Liver (tissue), 9 donors: ENCODE measurements around the gene GABRA4. TPM values are rescaled to one million over a fixed set of nuclear protein-coding genes. Genes with fewer than 3 reads are reported as not detected.
A peak's percentile ranks its signal among the peaks of the same experiment; 100 is the strongest.

Experiments used
- DNase-seq: peaks from one replicate; pipeline ENCODE4 v3.0.0-alpha.2; 2017; ENCODE audit warnings: low spot score
- H3K27ac ChIP-seq, 2 donors: one replicate each; pipeline ENCODE4 v1.7.0; 2013; ENCODE audit warnings: inconsistent platforms in 2 of 2, low read length in 2 of 2, control low read depth in 1 of 2, low read depth in 1 of 2, mild to moderate bottlenecking in 1 of 2
- H3K27me3 ChIP-seq, 4 donors: one replicate each; pipeline versions ENCODE4 v1.6.1 to v1.7.0; 2013; ENCODE audit warnings: low read length in 3 of 4, inconsistent platforms in 1 of 4, mild to moderate bottlenecking in 1 of 4, moderate library complexity in 1 of 4; ENCODE audit not compliant: control insufficient read depth in 4 of 4, insufficient read depth in 4 of 4
- H3K36me3 ChIP-seq, 4 donors: one replicate each; pipeline versions ENCODE4 v1.6.1 to v1.7.0; 2013; ENCODE audit warnings: low read length in 3 of 4, mild to moderate bottlenecking in 3 of 4, low read depth in 1 of 4, moderate library complexity in 1 of 4; ENCODE audit not compliant: control insufficient read depth in 4 of 4, insufficient read depth in 3 of 4
- H3K4me1 ChIP-seq, 4 donors: one replicate each; pipeline versions ENCODE4 v1.6.1 to v1.7.0; 2013; ENCODE audit warnings: low read length in 3 of 4, mild to moderate bottlenecking in 3 of 4, moderate library complexity in 1 of 4; ENCODE audit not compliant: control insufficient read depth in 4 of 4, insufficient read depth in 4 of 4
- H3K4me3 ChIP-seq, 3 donors: one replicate each; pipeline versions ENCODE4 v1.6.1 to v1.7.0; 2013; ENCODE audit warnings: low read length in 3 of 3, control low read depth in 1 of 3, low read depth in 1 of 3, mild to moderate bottlenecking in 1 of 3
- H3K9ac ChIP-seq, 2 donors: one replicate each; pipeline ENCODE4 v1.7.0; 2013; ENCODE audit warnings: low read length in 2 of 2, mild to moderate bottlenecking in 2 of 2, moderate library complexity in 2 of 2, control low read depth in 1 of 2, low read depth in 1 of 2
- H3K9me3 ChIP-seq, 4 donors: one replicate each; pipeline versions ENCODE4 v1.6.1 to v1.7.0; 2013; ENCODE audit warnings: low read length in 3 of 4; ENCODE audit not compliant: control insufficient read depth in 4 of 4
- FOXA2 ChIP-seq: IDR thresholded peaks from 2 replicates; pipeline ENCODE4 v1.6.1; 2016; ENCODE audit warnings: antibody characterized with exemption
- HNF4A ChIP-seq, 2 donors: conservative IDR thresholded peaks; 2 replicates each; pipeline ENCODE4 v1.6.1; 2016; ENCODE audit warnings: antibody characterized with exemption in 2 of 2, mild to moderate bottlenecking in 2 of 2
- JUND ChIP-seq, 2 donors: IDR thresholded peaks; 2 replicates each; pipeline ENCODE4 v1.6.1; 2016; ENCODE audit warnings: antibody characterized with exemption in 2 of 2
- RAD21 ChIP-seq, 2 donors: IDR thresholded peaks; 2 replicates each; pipeline ENCODE4 v1.6.1; 2016; ENCODE audit warnings: antibody characterized with exemption in 2 of 2, mild to moderate bottlenecking in 2 of 2
- WGBS: extraction: QIAGEN DNeasy Blood & Tissue Kit; methylation state at CpG from one replicate; pipeline ENCODE4 v1.1.7; 2013; 5-methylcytosine and 5-hydroxymethylcytosine counted together
- polyA plus RNA-seq, 2 donors: library from polyadenylated mRNA; stranded (reverse) in 1 of 2; unstranded in 1 of 2; fragments of 200-250 nt in 1 of 2; fragments of >200 nt in 1 of 2; fragmentation: Nextera tagmentation in 1 of 2; extraction: Ambion mirVana in 1 of 2; gene quantifications; one replicate each; pipeline versions ENCODE4 v1.2.1 to v1.2.3, GENCODE V29; 2013 to 2015
- total RNA-seq, 2 donors: library from RNA; depleted of rRNA; stranded (reverse); fragments of >200 nt; gene quantifications; one replicate each; pipeline ENCODE4 v1.2.3, GENCODE V29; 2014
- TF ChIP-seq, protein P1 (sequence below): fragments of 150-350 bp; IDR thresholded peaks from 2 replicates; pipeline ENCODE4 v1.5.1; 2017; ENCODE audit warnings: improper control_type of control experiment, low read depth, low read length; ENCODE audit not compliant: missing input control
- TF ChIP-seq, protein P2 (sequence below): IDR thresholded peaks from 2 replicates; pipeline ENCODE4 v1.6.1; 2016; ENCODE audit warnings: antibody characterized with exemption, mild to moderate bottlenecking
- donor health status: healthy.
- donor health status: healthy.
- donor health status: healthy.
- donor health status: healthy.
- donor health status: healthy.

Gene GABRA4
- total and polyA plus RNA-seq, 4 donors, result under 0.01 TPM; not detected in 3

GRCh38 chr4:47032405-47033106 is 39.2 kb upstream of the GABRA4 start:
- peaks cover 0 to 11% (median 1%) of the 10 kb centered on the region in 4 donors for H3K27me3 ChIP-seq
- peak; percentile 67 for DNase-seq
- H3K27ac ChIP-seq, result no peak overlapping the region
- no peak overlapping the region for H3K9ac ChIP-seq
- 2% methylated on average over 47 of the region's 47 CpGs for WGBS
- TF ChIP-seq, protein P1, sequence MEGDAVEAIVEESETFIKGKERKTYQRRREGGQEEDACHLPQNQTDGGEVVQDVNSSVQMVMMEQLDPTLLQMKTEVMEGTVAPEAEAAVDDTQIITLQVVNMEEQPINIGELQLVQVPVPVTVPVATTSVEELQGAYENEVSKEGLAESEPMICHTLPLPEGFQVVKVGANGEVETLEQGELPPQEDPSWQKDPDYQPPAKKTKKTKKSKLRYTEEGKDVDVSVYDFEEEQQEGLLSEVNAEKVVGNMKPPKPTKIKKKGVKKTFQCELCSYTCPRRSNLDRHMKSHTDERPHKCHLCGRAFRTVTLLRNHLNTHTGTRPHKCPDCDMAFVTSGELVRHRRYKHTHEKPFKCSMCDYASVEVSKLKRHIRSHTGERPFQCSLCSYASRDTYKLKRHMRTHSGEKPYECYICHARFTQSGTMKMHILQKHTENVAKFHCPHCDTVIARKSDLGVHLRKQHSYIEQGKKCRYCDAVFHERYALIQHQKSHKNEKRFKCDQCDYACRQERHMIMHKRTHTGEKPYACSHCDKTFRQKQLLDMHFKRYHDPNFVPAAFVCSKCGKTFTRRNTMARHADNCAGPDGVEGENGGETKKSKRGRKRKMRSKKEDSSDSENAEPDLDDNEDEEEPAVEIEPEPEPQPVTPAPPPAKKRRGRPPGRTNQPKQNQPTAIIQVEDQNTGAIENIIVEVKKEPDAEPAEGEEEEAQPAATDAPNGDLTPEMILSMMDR, result peak; percentile 57
- TF ChIP-seq, protein P2, sequence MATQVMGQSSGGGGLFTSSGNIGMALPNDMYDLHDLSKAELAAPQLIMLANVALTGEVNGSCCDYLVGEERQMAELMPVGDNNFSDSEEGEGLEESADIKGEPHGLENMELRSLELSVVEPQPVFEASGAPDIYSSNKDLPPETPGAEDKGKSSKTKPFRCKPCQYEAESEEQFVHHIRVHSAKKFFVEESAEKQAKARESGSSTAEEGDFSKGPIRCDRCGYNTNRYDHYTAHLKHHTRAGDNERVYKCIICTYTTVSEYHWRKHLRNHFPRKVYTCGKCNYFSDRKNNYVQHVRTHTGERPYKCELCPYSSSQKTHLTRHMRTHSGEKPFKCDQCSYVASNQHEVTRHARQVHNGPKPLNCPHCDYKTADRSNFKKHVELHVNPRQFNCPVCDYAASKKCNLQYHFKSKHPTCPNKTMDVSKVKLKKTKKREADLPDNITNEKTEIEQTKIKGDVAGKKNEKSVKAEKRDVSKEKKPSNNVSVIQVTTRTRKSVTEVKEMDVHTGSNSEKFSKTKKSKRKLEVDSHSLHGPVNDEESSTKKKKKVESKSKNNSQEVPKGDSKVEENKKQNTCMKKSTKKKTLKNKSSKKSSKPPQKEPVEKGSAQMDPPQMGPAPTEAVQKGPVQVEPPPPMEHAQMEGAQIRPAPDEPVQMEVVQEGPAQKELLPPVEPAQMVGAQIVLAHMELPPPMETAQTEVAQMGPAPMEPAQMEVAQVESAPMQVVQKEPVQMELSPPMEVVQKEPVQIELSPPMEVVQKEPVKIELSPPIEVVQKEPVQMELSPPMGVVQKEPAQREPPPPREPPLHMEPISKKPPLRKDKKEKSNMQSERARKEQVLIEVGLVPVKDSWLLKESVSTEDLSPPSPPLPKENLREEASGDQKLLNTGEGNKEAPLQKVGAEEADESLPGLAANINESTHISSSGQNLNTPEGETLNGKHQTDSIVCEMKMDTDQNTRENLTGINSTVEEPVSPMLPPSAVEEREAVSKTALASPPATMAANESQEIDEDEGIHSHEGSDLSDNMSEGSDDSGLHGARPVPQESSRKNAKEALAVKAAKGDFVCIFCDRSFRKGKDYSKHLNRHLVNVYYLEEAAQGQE, result no peak
- TF ChIP-seq RAD21 (IDR thresholded peaks at IDR 0.05), result peak; percentile 79 to 86
- H3K9me3 ChIP-seq, result no peaks in the 10 kb centered on the region
- H3K36me3 ChIP-seq, result no peaks in the 10 kb centered on the region
- peak overlapping the region; percentile 26 to 51 (median 46) for H3K4me3 ChIP-seq
- H3K4me1 ChIP-seq, result peaks cover 5 to 20% (median 16%) of the 10 kb centered on the region in 4 donors

DNA sequence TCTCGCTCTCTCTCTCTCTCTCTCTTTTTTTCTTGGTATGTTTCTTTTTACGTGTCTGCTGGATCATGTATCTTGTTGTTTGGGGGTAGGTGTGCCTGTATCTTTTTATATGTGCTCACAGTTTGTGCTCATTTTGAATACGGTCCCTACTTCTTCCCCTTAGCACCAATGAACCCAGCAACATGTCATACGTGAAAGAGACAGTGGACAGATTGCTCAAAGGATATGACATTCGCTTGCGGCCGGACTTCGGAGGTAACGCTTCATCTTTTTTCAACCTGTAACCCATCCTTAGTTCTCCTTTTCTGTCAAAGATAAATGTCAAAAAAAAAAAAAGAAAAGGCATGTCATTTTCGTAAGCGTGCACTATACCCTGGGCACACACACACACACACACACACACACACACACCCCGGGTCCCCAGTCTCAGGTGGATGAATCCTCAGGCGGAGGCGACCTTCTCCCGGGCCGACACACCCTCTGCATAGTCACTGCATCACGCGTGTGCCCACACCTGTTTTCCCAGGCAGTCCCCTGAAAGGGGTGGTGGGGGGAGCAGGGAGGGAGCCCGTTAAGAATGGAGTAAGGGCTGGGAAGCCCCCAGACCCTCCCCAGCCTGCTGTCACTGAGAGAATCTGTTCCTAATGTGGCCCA is 38.5 kb upstream of the GABRA4 start:
- H3K27me3 ChIP-seq, result peaks cover 0 to 11% (median 1%) of the 10 kb centered on the region in 4 donors
- H3K4me3 ChIP-seq, result peak overlapping the region; percentile 46 to 51 (median 51)
- no peaks in the 10 kb centered on the region for H3K9me3 ChIP-seq
- no peaks in the 10 kb centered on the region for H3K36me3 ChIP-seq
- H3K27ac ChIP-seq, result no peak overlapping the region
- no peak for TF ChIP-seq JUND (IDR thresholded peaks at IDR 0.05)
- TF ChIP-seq, protein P2, result no peak
- TF ChIP-seq HNF4A (conservative IDR thresholded peaks at IDR 0.05), result no peak
- no peak for TF ChIP-seq FOXA2
- DNase-seq, result peak; percentile 31
- 2% methylated on average over 19 of the region's 19 CpGs for WGBS
- H3K4me1 ChIP-seq, result peaks cover 5 to 20% (median 16%) of the 10 kb centered on the region in 4 donors
- H3K9ac ChIP-seq, result no peak overlapping the region
